Panc1 (cell line): ENCODE data around the gene KCTD13. TPM values are rescaled to one million over a fixed set of nuclear protein-coding genes. Genes with fewer than 3 reads are reported as not detected.
"Not testable (repeated sequence)": the region's sequence is repeated elsewhere in the genome, so short reads cannot be mapped to it uniquely, and the experiment has no call there.

ENCODE experiments used
- ATAC-seq: fragments of 200-7000 bp; cut with Tn5 transposase; 2 replicates; pipeline ENCODE4 v1.9.1; 2020; ENCODE audit warnings: mild to moderate bottlenecking, moderate library complexity
- BruUV-seq: library from RNA; stranded (reverse); fragments of 400-500 nt; replicated peaks from 2 replicates; lab custom pipeline; 2021; lab: Mats Ljungman, UMichigan
- CTCF ChIA-PET: fragments of 300-600 bp; sonication (Branson Sonifier 250); formaldehyde crosslinking; loops from one replicate; lab custom pipeline; 2022; ENCODE audit warnings: antibody characterized with exemption; lab: Charles Lee
- POLR2A ChIA-PET: fragments of 300-600 bp; sonication (Branson Sonifier 250); formaldehyde crosslinking; loops from one replicate; lab custom pipeline; 2022; ENCODE audit warnings: antibody characterized with exemption; lab: Charles Lee
- DNase-seq: peaks from one replicate; pipeline ENCODE4 v3.0.0-alpha.2; 2010; ENCODE audit warnings: low read depth, low spot score
- H3K27ac ChIP-seq: 2 replicates; pipeline ENCODE4 v1.5.1; 2011; ENCODE audit warnings: mild to moderate bottlenecking, low read length, inconsistent platforms
- H3K27me3 ChIP-seq: fragments of 200-500 bp; sonication (Bioruptor generic); 2 replicates; pipeline ENCODE4 v1.6.0; 2014; ENCODE audit warnings: low read length, inconsistent platforms; ENCODE audit not compliant: control insufficient read depth, insufficient read depth
- H3K36me3 ChIP-seq: fragments of 200-500 bp; sonication (Bioruptor generic); 2 replicates; pipeline ENCODE4 v1.5.1; 2014; ENCODE audit warnings: inconsistent platforms, mild to moderate bottlenecking, low read length, moderate library complexity; ENCODE audit not compliant: control insufficient read depth, insufficient read depth
- H3K4me1 ChIP-seq: 2 replicates; pipeline ENCODE4 v1.5.1; 2011; ENCODE audit warnings: inconsistent platforms, mild to moderate bottlenecking, low read length, moderate library complexity; ENCODE audit not compliant: control insufficient read depth, insufficient read depth
- H3K4me3 ChIP-seq, 2 experiments: 2 replicates each; pipeline ENCODE4 v1.5.1; 2011 to 2012; ENCODE audit warnings: low read depth in 2 of 2, low read length in 2 of 2, mild to moderate bottlenecking in 2 of 2, inconsistent platforms in 1 of 2, moderate library complexity in 1 of 2
- H3K9me3 ChIP-seq: fragments of 200-500 bp; sonication (Bioruptor generic); 2 replicates; pipeline ENCODE4 v1.5.1; 2014; ENCODE audit warnings: low read depth, mild to moderate bottlenecking, inconsistent platforms, low read length, moderate library complexity; ENCODE audit not compliant: control insufficient read depth, insufficient read depth
- POLR2AphosphoS5 ChIP-seq: IDR thresholded peaks from 2 replicates; pipeline ENCODE4 v1.6.1; 2012; ENCODE audit warnings: mild to moderate bottlenecking, low read depth, low read length, moderate library complexity
- REST ChIP-seq, 2 experiments: IDR thresholded peaks; 2 replicates each; pipeline ENCODE4 v1.6.1; 2011 to 2012; ENCODE audit warnings: low read depth in 2 of 2, control low read depth in 1 of 2, low read length in 1 of 2, mild to moderate bottlenecking in 1 of 2, moderate library complexity in 1 of 2; ENCODE audit not compliant: insufficient read depth in 1 of 2
- SIN3A ChIP-seq: IDR thresholded peaks from 2 replicates; pipeline ENCODE4 v1.6.1; 2012; ENCODE audit warnings: low read depth, mild to moderate bottlenecking, low read length, moderate library complexity, borderline replicate concordance; ENCODE audit not compliant: insufficient read depth
- TCF7L2 ChIP-seq: IDR thresholded peaks from 2 replicates; pipeline ENCODE4 v1.6.1; 2011; ENCODE audit warnings: mild to moderate bottlenecking, low read depth, low read length, inconsistent platforms
- in situ Hi-C: cut with HindIII; loops from 2 replicates; pipeline ENCODE4 v1.10.0; 2016; ENCODE audit warnings: low sequenced_read_pairs, low pct_unique_long_range_greater_than_20kb
- intact Hi-C: fragments of 100-400 bp; cut with micrococcal nuclease; formaldehyde crosslinking; loops from one replicate; pipeline ENCODE4 v1.10.0; 2022; ENCODE audit not compliant: unreplicated experiment
- total RNA-seq: library from RNA; stranded (reverse); gene quantifications from one replicate; pipeline ENCODE4 v1.2.1, GENCODE V29; 2021; ENCODE audit not compliant: unreplicated experiment
- TF ChIP-seq, protein P1 (sequence below): fragments of 450-650 bp; IDR thresholded peaks from 2 replicates; pipeline ENCODE4 v1.5.1; 2017; ENCODE audit warnings: mild to moderate bottlenecking

KCTD13 gene
- total RNA-seq, 1 experiment from 2014 or later, result 45.7 TPM

GRCh38 chr16:29961479-29962343 is 35.7 kb upstream of the KCTD13 start, which contains the start of gene TMEM219:
Gene TMEM219 (plus strand): TSS chr16:29962079. CDS start chr16:29963144, 1,065 bp downstream.
- in situ Hi-C loops (no loop called here), intact Hi-C loops (loop anchor here (2.0 kb wide), 1 partner anchor 17 kb away; no protein-coding TSS in a partner anchor)
- peak; percentile 97 for ATAC-seq
- Histone ChIP-seq H3K9me3 (no peaks in the 10 kb centered on the region), H3K36me3 (no peaks in the 10 kb centered on the region), H3K27ac (peak within 1 kb of the TSS; percentile 94), H3K4me3 (peak within 1 kb of the TSS; percentile 69 to 72), H3K27me3 (no peaks in the 10 kb centered on the region), H3K4me1 (peaks cover 15% of the 10 kb centered on the region)
- CTCF ChIA-PET, result interaction anchor here (1.2 kb wide), 1 partner anchor 45 kb away, joined by 5 read pairs; no protein-coding TSS in a partner anchor
- BruUV-seq, result TSS peak; percentile 92
- TF ChIP-seq POLR2AphosphoS5 (peak; percentile 79), REST (IDR thresholded peaks at IDR 0.05; ENCODE audit: insufficient read depth in 1 of 2, low read depth in 2 of 2, low read length in 1 of 2) (no peak)
- POLR2A ChIA-PET, result interaction anchor here (0.5 to 1.6 kb wide), 7 partner anchors 12 to 123 kb away, joined by 3 to 12 read pairs (median 5); partner anchors contain the start of gene TAOK2
- peak; percentile 64 for DNase-seq

DNA sequence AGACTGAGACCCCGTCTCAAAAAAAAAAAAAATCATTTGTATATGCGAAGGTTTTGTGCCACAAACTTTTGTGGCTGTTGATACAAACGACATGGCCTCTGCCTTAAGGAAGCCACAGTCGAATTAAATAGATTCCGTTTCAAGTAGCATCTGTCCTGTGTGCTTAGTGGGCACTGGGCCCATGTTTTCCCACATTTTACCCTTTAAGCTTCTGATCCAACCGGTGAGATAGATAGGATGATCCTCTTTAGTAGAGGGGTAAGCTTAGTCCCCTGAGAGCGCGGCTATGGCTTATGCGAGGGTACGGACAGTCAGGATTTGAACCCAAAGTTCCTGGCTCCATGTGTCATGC is 35.1 kb upstream of the KCTD13 start:
- ATAC-seq (no peak), DNase-seq (no peak)
- ChIA-PET CTCF (interaction anchor here (1.2 kb wide), 1 partner anchor 44 kb away, joined by 5 read pairs; no protein-coding TSS in a partner anchor), POLR2A (interaction anchor here (0.5 to 1.6 kb wide), 2 partner anchors 15 to 57 kb away, joined by 3 to 4 read pairs; no protein-coding TSS in a partner anchor)
- no peaks in the 10 kb centered on the region for H3K27me3 ChIP-seq
- in situ Hi-C loops, result no loop called here
- TF ChIP-seq SIN3A (no peak), TCF7L2 (no peak), REST (IDR thresholded peaks at IDR 0.05; ENCODE audit: insufficient read depth in 1 of 2, low read depth in 2 of 2, low read length in 1 of 2) (no peak), POLR2AphosphoS5 (no peak)
- TF ChIP-seq, protein P1, sequence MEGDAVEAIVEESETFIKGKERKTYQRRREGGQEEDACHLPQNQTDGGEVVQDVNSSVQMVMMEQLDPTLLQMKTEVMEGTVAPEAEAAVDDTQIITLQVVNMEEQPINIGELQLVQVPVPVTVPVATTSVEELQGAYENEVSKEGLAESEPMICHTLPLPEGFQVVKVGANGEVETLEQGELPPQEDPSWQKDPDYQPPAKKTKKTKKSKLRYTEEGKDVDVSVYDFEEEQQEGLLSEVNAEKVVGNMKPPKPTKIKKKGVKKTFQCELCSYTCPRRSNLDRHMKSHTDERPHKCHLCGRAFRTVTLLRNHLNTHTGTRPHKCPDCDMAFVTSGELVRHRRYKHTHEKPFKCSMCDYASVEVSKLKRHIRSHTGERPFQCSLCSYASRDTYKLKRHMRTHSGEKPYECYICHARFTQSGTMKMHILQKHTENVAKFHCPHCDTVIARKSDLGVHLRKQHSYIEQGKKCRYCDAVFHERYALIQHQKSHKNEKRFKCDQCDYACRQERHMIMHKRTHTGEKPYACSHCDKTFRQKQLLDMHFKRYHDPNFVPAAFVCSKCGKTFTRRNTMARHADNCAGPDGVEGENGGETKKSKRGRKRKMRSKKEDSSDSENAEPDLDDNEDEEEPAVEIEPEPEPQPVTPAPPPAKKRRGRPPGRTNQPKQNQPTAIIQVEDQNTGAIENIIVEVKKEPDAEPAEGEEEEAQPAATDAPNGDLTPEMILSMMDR, result no peak
- H3K36me3 ChIP-seq, result no peaks in the 10 kb centered on the region
- H3K4me3 ChIP-seq, result peak overlapping the region; percentile 69 to 72
- H3K4me1 ChIP-seq, result peaks cover 15% of the 10 kb centered on the region
- no TSS peak for BruUV-seq
- peak overlapping the region; percentile 86 for H3K27ac ChIP-seq
- no peaks in the 10 kb centered on the region for H3K9me3 ChIP-seq
- intact Hi-C loops, result loop anchor here (2.0 kb wide), 1 partner anchor 16 kb away; no protein-coding TSS in a partner anchor

DNA sequence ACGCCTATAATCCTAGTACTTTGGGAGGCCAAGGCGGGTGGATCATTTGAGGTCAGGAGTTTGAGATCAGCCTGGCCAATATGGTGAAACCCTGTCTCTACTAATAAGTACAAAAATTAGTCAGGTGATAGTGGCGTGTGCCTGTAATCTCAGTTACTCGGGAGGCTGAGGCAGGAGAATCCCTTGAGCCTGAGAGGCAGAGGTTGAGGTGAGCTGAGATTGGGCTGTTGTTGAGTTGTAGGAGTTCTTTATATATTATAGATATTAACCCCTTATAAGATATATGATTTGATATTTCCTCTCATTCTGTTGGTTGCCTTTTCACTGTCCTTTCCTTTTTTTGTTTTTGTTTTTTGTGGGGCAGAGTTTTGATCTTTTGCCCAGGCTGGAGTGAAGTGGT is 33.8 kb upstream of the KCTD13 start:
- in situ Hi-C loops, H3K27ac ChIP-seq, POLR2A ChIA-PET, ATAC-seq, DNase-seq, H3K36me3 ChIP-seq, CTCF ChIA-PET, BruUV-seq, H3K27me3 ChIP-seq, H3K9me3 ChIP-seq, H3K4me3 ChIP-seq: not testable (repeated sequence)
- intact Hi-C loops, result loop anchor here (2.0 kb wide), 1 partner anchor 15 kb away; no protein-coding TSS in a partner anchor
- H3K4me1 ChIP-seq, result peaks cover 15% of the 10 kb centered on the region
